Left renal pelvis (tissue), 4 donors: ENCODE measurements around the gene AKT2. TPM values are rescaled to one million over a fixed set of nuclear protein-coding genes. Genes with fewer than 3 reads are reported as not detected.

ENCODE experiments used
- DNase-seq, 4 donors: peaks; one replicate each; pipeline ENCODE4 v3.0.0-alpha.2; 2013; ENCODE audit warnings: low read depth in 4 of 4, low spot score in 3 of 4
- polyA plus RNA-seq, 4 donors: library from polyadenylated mRNA; unstranded; fragments of 120-200 nt; gene quantifications; one replicate each; pipeline ENCODE4 v1.2.1, GENCODE V29; 2013; ENCODE audit not compliant: insufficient read length in 4 of 4

The AKT2 gene
- polyA plus RNA-seq, 4 donors = 139 to 203 (median 168) TPM

DNA sequence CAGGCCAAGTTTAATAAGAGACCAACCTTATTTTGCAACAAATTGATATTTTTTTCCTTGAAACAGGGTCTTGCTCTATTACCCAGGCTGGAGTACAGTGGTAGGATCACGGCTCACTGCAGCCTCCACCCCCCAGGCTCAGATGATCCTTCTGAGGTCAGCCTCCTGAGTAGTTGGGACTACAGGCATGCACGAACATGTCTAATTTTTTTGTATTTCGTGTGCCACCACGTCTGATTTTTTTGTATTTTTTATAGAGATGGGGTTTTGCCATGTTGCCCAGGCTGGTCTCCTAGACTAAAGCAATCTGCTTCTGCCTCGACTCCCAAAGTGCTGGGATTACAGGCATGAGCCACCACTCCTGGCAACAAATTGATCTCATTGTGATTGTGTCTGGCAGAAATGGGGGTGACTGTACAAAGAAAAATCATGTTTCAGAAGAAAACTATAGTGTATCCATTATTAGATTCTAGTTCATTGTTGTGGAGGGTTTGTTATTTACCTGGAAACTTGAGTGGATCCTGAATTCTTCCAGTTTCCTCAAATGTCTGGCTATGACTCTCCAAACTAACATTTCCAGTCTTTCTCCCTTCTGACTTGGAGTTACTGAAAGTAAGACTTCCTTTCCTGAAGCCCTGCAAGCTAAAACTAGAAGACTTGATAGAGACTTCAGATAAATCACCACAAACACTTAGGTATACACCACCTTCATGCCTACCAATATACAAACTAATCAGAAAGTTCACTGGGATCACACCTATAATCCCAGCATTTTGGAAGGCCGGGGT is 17.3 kb upstream of the AKT2 start:
- DNase-seq = no peak

GRCh38 chr19:40300668-40301067 is 15.5 kb upstream of the AKT2 start:
- DNase-seq = no peak

DNA sequence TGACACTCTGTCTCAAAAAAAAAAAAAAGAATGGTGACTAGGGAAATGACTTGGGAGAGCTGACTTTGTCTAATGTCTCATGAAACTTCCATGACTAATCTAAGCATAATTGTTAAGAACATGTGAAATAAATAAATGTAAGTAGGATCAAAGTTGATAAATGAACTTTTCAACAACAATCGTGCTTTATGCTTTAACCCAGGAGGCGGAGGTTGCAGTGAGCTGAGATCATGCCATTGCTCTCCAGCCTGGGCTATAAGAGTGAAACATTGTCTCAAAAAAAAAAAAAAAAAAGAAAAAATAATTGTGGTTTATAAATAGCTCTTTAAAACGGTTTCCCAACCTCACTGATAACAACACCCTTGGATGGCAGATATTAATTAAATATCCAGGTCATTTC is 12.9 kb upstream of the AKT2 start:
- no peak for DNase-seq

- no peak for DNase-seq
Observed at GRCh38 chr19:40294560-40294959, 9.4 kb upstream of the AKT2 start.

- DNase-seq = no peak
Observed at GRCh38 chr19:40286971-40287421, 1.9 kb upstream of the AKT2 start.

- no peak for DNase-seq
Observed at GRCh38 chr19:40286235-40286970, 1.3 kb upstream of the AKT2 start.

DNA sequence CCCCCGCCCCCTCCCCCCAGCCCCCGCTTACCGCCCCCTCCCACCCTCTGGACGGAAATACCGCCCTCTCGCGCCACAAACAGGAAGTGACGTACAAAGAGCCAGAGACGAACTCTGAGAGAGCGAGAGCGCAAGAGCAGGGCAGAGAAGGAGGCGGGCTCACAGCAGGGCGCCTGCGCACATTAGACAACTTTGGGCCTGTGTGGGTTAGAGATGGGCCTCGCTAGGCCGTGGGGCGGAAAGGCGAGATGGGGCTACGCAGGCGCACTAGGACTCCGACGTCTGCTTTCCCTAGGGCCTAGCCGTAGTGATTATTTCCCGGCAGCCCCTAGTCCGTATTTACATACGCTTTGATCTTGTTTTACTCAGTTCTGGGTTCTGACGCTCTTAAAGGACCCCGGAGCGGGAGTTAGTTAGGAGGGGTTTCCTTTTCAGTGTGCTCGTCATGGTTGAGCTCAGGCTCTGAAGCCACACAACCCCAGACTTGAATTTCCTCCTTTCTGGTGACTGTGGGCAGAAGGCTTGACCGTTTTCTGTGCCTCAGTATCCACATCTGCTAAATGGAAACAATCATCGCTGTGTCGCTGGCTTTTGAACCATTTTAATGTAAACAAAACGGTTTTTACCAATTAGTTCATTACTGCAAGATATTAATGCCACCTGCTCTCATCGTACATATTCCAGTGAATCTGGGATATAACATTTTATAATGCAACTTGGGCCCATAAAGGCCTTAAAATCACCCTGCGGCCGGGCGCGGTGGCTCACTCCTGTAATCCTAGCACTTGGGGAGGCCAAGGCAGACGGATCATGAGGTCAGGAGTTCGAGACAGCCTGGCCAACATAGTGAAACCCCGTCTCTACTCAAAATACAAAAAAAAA is 449 bp upstream of the AKT2 start:
- DNase-seq = peak; percentile 98 to 99 (median 99)

DNA sequence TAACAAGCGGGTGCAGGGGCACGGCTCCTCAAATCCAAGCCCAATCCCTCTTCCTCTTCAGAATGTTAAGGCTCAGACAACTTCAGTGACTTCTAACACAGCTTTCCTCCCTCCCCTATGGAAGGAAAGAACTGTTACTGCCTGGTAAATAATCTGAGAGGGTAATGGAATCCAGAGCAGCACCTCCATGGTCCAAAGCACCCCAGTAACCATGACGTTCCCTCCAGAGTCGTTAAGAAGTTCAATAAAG is 969 bp downstream of the AKT2 start:
- DNase-seq = no peak

- no peak for DNase-seq
Observed at GRCh38 chr19:40283414-40284250, 1.5 kb downstream of the AKT2 start.

DNA sequence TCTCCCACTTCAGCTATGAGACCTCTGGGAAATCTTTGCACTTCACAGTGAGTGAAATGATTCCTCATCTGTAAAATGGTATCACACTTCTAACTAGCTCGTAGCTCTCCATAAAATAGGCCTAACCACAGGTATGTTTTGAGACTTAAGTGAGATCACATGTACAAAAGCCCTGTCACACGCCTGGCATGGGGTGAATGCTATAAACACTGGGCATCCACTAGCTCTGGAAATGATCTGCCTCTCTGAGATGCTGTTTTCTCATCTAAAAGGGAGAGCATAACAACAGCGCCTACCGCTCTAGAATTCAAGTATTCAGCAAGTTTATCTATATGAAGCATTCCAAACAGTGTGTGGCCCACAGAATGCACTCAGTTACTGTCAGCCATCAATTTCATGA is 2.2 kb downstream of the AKT2 start:
- no peak for DNase-seq

DNA sequence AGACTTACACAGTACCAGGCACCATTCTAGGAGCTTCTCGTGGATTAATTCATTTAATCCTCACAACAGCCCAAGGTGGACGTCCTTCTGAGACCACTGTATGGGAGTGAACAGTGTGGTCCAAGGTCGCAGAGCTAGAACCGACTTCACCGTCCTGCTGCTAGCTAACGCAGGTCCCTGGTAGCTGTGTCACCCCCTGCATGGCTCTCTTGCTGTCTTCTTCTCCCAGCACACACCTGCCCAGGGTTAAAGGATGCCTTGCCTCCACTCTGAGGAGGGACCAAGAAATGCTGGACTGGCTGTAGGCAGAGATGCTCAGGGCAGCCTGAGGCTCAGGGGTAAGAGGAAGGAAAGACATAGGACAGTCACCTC is 3.0 kb downstream of the AKT2 start:
- DNase-seq = no peak

DNA sequence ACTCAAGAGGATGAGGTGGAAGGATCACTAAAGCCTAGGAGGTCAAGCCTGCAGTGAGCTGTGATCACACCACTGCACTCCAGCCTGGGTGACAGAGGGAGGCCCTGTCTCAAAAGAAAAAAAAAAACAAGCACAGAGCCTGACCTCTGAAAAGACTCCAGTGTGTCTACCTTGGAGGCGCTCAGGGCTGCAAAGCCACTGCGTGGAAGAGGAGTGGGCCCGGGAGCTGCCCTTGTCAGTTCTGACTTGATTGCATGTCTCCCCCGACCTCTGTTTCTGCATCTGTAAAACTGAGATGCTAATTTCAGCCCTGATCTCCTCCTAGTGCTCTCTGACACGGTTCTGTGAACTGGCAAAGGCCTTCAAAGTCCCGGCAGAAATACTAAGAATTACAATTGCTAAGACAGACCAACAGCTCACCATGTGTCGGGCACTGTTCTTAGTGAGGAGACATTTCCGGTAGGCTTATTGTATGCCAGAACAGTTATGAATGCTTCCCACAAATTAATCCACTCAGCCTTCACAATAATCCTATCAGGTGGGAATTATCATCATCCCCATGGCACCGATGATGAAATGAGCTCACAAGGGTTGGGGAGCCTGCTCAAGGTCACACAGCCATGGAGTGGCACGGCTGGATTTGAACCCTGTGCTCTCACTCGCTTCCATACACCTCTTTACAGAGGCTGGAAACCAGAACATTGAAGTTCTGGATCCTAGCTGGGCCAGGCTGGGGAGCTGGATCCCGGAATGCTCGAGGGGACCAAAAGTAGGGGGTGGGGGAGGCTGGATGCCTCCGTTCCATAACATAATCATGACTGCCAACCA is 3.5 kb downstream of the AKT2 start:
- no peak for DNase-seq

DNA sequence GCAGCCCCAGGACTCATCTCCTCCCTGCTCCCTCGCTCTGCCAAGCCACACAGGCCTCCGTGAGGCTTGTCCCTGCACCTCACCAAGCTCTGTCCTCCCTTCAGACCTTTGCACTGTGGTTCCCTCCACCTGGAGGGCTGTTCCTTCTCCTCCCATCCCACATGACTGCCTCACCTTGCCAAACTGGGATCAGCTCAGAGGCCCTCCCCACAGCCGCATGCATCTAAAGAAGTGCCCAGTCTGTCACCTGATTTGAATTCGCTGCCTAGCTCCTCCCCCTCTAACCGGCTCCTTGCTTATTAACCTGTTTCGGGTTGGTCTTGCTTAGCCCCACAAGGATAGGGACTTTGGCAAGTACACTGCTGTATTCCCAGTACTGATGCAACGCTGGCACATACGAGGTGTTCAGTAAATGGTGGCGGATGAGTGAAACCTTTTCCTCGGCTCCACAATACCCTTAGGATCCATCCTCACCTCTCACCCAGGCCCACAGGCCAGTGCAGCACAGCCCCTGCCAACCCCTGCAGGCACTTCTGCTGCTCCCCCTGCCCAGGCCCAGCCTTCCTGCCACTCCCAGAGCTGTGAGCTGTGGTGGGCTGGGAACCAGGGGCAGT is 4.4 kb downstream of the AKT2 start:
- DNase-seq = no peak

DNA sequence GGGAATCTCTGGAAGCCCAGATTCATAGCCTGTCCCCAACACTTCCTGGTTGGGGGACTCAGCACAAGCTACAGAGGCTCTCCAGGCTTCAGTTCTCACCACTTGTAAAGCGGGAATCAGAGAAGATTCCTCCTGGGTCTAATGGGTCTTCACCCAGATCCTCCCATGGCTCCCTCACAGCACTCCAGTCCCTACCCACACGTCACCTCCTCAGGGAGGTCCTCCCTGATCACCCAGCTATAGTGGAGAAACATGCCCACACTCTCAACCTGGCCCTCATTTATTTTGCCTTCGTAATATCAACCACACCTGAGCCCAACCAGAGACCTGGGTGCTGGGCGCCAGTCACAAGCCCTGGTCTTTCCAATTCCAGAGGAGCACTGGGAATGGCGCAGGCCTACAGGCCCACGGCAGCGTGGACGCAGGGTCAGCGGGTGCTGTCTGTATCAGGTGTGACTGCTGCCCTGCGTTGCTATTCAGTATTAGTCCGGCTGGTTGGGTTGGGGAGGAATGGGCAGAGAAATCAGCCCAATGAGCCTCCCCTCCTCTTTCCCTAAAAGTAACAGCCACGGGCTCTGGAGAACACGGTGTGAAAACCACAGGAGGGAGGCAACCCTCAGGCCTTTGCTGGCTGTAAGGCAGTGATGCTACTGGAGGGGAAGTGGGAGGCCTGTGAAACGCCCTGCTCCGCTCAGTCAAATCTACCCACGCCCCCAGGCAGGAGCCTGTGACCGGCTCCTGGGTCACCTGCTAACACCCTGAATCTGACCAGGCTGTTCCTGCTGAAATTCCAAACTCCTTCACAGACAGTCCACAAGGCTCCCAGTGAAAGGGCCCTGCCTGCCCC is 5.2 kb downstream of the AKT2 start:
- DNase-seq = no peak

DNA sequence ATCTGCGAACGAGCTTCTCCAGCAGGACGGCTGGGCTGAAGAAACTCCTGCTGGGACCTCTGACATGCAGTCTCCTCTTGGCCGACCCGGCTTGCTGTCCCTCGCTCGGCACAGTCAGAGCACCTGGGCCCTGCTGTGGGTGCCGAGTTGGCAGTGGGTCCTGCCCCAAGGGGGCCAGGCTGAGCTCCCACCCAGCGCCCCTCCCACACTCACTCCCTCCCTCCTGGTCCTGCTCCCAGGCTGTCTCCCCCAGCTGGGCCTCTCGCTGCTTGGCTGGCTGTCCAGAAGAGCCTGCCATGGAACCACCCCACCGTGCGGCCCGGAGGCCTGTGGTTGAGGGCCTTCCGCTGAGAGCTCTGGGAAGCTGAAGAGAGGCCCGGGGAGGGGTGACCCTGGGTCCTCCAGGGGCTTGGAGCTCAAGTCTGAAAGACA is 6.0 kb downstream of the AKT2 start:
- DNase-seq = peak in 1 of 4 donors; percentile 44

GRCh38 chr19:40278361-40279035 is 6.6 kb downstream of the AKT2 start:
- no peak for DNase-seq

DNA sequence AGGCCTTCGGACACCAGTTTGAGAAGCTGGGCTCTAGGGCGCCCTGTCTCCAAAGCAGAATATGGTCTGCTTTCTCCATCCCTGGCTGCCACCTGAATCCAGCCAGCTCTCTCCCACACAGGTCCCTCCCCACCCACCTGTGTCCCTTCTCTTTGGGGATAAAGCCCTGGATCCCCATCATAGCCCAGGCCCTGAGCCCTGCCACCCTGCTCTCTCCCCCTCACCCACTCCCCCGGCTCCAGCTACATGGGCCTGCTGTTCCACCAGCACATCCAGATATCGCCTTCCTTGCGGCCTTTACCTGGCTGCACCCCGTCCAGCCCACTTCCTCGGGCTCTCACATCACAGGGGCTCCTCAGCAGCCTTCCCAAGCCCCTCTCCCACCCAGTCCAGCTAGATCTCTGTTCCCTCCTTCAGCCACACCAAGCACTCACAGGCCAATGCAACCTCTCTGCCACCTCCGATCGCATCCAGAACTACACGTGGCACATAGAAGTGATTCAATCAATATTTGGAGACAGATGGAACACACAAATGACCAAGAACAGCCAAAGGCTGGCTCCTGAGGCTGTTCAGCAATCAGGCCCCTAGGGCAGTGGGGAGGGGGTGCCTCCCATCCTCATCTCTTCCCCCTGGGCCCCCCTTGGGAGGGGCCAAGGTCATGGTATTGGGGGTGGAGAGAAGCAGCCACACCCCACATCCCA is 7.6 kb downstream of the AKT2 start:
- no peak for DNase-seq
